Measurements from ENCODE around the gene AMOTL1.

DNA sequence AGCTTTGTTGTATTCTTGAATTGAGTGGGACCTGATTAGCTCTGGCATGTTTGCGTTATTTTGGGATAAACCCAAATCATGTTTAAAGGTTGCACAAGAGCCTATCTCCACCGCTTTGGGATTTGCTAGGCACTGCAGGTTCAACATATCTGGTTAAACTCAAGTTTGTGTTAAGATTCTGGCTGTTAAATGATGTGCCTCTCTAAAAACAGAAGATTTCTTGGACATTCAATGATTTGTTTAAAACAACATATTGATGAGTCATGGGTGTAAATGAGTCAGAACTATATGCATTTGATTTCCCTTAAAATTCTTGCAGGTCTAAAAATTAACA lies 67.4 kb downstream of the AMOTL1 start:
- TF ChIP-seq YY1 (IDR thresholded peaks at IDR 0.05; ENCODE audit: insufficient read depth, insufficient read length) (no peak), ZNF274 (IDR thresholded peaks at IDR 0.05; ENCODE audit: low read depth, low read length) (no peak)
